OCI-LY3 (cell line): ENCODE data around the gene SLC16A4.

Source experiments
- H2AFZ ChIP-seq: fragments of 200-600, 300-600 bp; shearing (Covaris generic); 2 replicates; pipeline ENCODE4 v1.6.0; 2014; ENCODE audit warnings: antibody characterized with exemption, low read depth, low read length
- H3K27ac ChIP-seq: fragments of 200-600, 300-600 bp; sonication (generic); 2 replicates; pipeline ENCODE4 v1.5.1; 2014; ENCODE audit warnings: mild to moderate bottlenecking, low read length, moderate library complexity, mixed read lengths
- H3K27me3 ChIP-seq: fragments of 200-600, 300-600 bp; sonication (generic); 2 replicates; pipeline ENCODE4 v1.6.1; 2014; ENCODE audit warnings: low read depth, low read length, mixed read lengths
- H3K36me3 ChIP-seq: fragments of 200-600, 300-600 bp; sonication (generic); replicated peaks from 2 replicates; pipeline ENCODE3; 2014; ENCODE audit warnings: low read depth, low read length, mixed read lengths
- H3K4me1 ChIP-seq: fragments of 300-600, 200-600 bp; sonication (generic); 2 replicates; pipeline ENCODE4 v1.6.1; 2014; ENCODE audit warnings: low read length, mixed read lengths
- H3K4me2 ChIP-seq: fragments of 200-600, 300-600 bp; sonication (generic); 2 replicates; pipeline ENCODE4 v1.6.1; 2014; ENCODE audit warnings: low read length, mixed read lengths
- H3K4me3 ChIP-seq: fragments of 300-600, 200-600 bp; sonication (generic); 2 replicates; pipeline ENCODE4 v1.5.1; 2014; ENCODE audit warnings: antibody characterized with exemption, mild to moderate bottlenecking, low read length, moderate library complexity
- H3K79me2 ChIP-seq: fragments of 300-600, 200-600 bp; shearing (Covaris generic); 2 replicates; pipeline ENCODE4 v1.6.1; 2014; ENCODE audit warnings: mild to moderate bottlenecking, low read length, mixed read lengths
- H3K9ac ChIP-seq: fragments of 300-600, 200-600 bp; shearing (Covaris generic); 2 replicates; pipeline ENCODE4 v1.6.0; 2014; ENCODE audit warnings: mild to moderate bottlenecking, low read length, moderate library complexity
- H3K9me3 ChIP-seq: fragments of 200-600, 300-600 bp; shearing (Covaris generic); 2 replicates; pipeline ENCODE4 v1.6.1; 2014; ENCODE audit warnings: low read length, mixed read lengths; ENCODE audit not compliant: insufficient read depth
- H4K20me1 ChIP-seq: fragments of 200-600, 300-600 bp; sonication (generic); 2 replicates; pipeline ENCODE4 v1.6.1; 2016; ENCODE audit warnings: low read length, mixed read lengths; ENCODE audit not compliant: insufficient read depth
- EZH2phosphoT487 ChIP-seq: fragments of 200-600 bp; shearing (Covaris generic); IDR thresholded peaks from 2 replicates; pipeline ENCODE4 v1.6.1; 2018; ENCODE audit warnings: antibody characterized with exemption, mixed run types, low read depth
- TF ChIP-seq, protein P1 (sequence below): fragments of 200-600, 300-600 bp; sonication (generic); IDR thresholded peaks from 2 replicates; pipeline ENCODE4 v1.5.1; 2014; ENCODE audit warnings: antibody characterized with exemption, low read length, low read depth

The SLC16A4 gene

DNA sequence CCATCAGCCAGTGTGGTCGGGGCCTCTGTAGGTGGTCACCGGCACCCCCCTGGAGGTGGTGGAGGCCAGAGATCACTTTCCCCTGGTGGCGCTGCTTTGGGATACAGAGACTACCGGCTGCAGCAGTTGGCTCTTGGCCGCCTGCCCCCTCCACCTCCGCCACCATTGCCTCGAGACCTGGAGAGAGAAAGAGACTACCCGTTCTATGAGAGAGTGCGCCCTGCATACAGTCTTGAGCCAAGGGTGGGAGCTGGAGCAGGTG lies 50.7 kb downstream of the SLC16A4 start:
- TF ChIP-seq, protein P1, sequence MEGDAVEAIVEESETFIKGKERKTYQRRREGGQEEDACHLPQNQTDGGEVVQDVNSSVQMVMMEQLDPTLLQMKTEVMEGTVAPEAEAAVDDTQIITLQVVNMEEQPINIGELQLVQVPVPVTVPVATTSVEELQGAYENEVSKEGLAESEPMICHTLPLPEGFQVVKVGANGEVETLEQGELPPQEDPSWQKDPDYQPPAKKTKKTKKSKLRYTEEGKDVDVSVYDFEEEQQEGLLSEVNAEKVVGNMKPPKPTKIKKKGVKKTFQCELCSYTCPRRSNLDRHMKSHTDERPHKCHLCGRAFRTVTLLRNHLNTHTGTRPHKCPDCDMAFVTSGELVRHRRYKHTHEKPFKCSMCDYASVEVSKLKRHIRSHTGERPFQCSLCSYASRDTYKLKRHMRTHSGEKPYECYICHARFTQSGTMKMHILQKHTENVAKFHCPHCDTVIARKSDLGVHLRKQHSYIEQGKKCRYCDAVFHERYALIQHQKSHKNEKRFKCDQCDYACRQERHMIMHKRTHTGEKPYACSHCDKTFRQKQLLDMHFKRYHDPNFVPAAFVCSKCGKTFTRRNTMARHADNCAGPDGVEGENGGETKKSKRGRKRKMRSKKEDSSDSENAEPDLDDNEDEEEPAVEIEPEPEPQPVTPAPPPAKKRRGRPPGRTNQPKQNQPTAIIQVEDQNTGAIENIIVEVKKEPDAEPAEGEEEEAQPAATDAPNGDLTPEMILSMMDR = no peak
- no peak for TF ChIP-seq EZH2phosphoT487
- Histone ChIP-seq H3K27ac (peak overlapping the region; percentile 78), H3K79me2 (peaks cover 79% of the 10 kb centered on the region), H3K4me1 (peaks cover 52% of the 10 kb centered on the region), H3K36me3 (peaks cover 36% of the 10 kb centered on the region), H3K9ac (peak overlapping the region; percentile 96), H3K27me3 (no peaks in the 10 kb centered on the region), H3K4me2 (peak overlapping the region; percentile 96), H2AFZ (no peak overlapping the region), H3K4me3 (peak overlapping the region; percentile 91), H4K20me1 (peaks cover 51% of the 10 kb centered on the region), H3K9me3 (no peaks in the 10 kb centered on the region)

GRCh38 chr1:110339407-110340206 lies 51.2 kb downstream of the SLC16A4 start:
- Histone ChIP-seq H3K9me3 (no peaks in the 10 kb centered on the region), H3K4me1 (peaks cover 47% of the 10 kb centered on the region), H3K4me3 (peak overlapping the region; percentile 91), H3K9ac (peak overlapping the region; percentile 96), H3K27me3 (no peaks in the 10 kb centered on the region), H3K36me3 (peaks cover 31% of the 10 kb centered on the region), H3K27ac (peak overlapping the region; percentile 78), H4K20me1 (peaks cover 46% of the 10 kb centered on the region), H2AFZ (peak overlapping the region; percentile 29; the same call in 1 of the 2 replicates), H3K4me2 (peak overlapping the region; percentile 96), H3K79me2 (peaks cover 73% of the 10 kb centered on the region)
- TF ChIP-seq, protein P1 = no peak
- no peak for TF ChIP-seq EZH2phosphoT487

- Histone ChIP-seq H3K27me3 (no peaks in the 10 kb centered on the region), H3K9me3 (no peaks in the 10 kb centered on the region), H3K4me3 (peak within 1 kb of the TSS; percentile 91), H3K9ac (peak within 1 kb of the TSS; percentile 99), H3K79me2 (peaks cover 67% of the 10 kb centered on the region), H2AFZ (peak within 1 kb of the TSS; percentile 96; the same call in 1 of the 2 replicates), H3K27ac (peak within 1 kb of the TSS; percentile 95), H3K4me2 (peak within 1 kb of the TSS; percentile 99), H4K20me1 (peaks cover 39% of the 10 kb centered on the region), H3K36me3 (peaks cover 29% of the 10 kb centered on the region), H3K4me1 (peaks cover 40% of the 10 kb centered on the region)
- TF ChIP-seq, protein P1 = no peak
- TF ChIP-seq EZH2phosphoT487 = no peak
Measured at GRCh38 chr1:110338886-110339406, 51.9 kb downstream of the SLC16A4 start, which contains the start of gene RBM15. Gene RBM15 (plus strand): TSS chr1:110339377. CDS start chr1:110339406, 29 bp downstream.

DNA sequence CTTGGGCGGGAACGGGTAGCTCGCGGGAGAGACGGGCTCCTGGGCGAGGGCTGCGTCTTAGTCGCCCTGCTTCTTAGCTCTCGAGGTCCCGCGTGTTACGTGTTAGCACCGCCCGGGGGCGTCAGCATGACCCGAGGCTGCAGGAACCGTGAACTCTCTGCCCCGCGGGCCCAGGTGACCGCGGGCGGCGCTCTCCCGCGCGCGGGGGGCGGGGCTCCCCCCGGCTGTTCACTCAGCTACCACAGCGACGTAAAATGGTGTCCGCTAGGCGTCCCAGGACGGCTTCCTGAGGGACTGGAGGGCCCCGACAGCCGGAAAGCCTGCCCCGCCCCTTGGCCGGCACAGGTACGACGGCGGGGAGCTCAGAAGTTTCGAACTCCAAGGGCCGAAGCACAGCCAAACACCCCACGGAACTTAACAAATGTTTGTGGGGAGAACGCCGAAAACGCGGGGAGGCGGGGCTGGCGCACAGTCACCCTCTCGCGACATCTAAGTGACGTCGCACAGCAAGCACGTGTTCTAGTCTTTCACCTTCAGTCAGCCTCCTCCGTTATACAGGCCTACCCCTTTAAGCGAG lies 52.4 kb downstream of the SLC16A4 start:
- Histone ChIP-seq H3K9ac (peak overlapping the region; percentile 99), H3K27me3 (no peaks in the 10 kb centered on the region), H3K9me3 (no peaks in the 10 kb centered on the region), H3K27ac (peak overlapping the region; percentile 95), H2AFZ (peak overlapping the region; percentile 96), H3K4me3 (peak overlapping the region; percentile 91), H4K20me1 (peaks cover 33% of the 10 kb centered on the region), H3K36me3 (peaks cover 29% of the 10 kb centered on the region), H3K4me1 (peaks cover 35% of the 10 kb centered on the region), H3K4me2 (peak overlapping the region; percentile 99), H3K79me2 (peaks cover 61% of the 10 kb centered on the region)
- TF ChIP-seq EZH2phosphoT487 = no peak
- TF ChIP-seq, protein P1 = peak; percentile 44
